Measurements from ENCODE around the gene LPA. TPM values are rescaled to one million over a fixed set of nuclear protein-coding genes. Genes with fewer than 3 reads are reported as not detected.
"Not testable (repeated sequence)": the region's sequence is repeated elsewhere in the genome, so short reads cannot be mapped to it uniquely, and the experiment has no call there.

The LPA gene
- total and polyA plus RNA-seq, 9 donors = 0.01 to 1.4 (median 0.43) TPM

- no peak overlapping the region for H3K27ac ChIP-seq
- no peak for TF ChIP-seq CTCF (IDR thresholded peaks at IDR 0.05)
- no peak for TF ChIP-seq EP300 (IDR thresholded peaks at IDR 0.05)
- no peak for TF ChIP-seq POLR2A (IDR thresholded peaks at IDR 0.05)
- no peak for DNase-seq
- WGBS, 3 donors = 93 to 96% (median 93%) methylated on average over 1 of the region's 1 CpG
- no peak overlapping the region for H3K4me3 ChIP-seq
- no peaks in the 10 kb centered on the region for H3K9me3 ChIP-seq
- H3K4me1 ChIP-seq (ENCODE audit: insufficient read depth) = peaks cover 2% of the 10 kb centered on the region
- H3K27me3 ChIP-seq = no peaks in the 10 kb centered on the region
- no peaks in the 10 kb centered on the region for H3K36me3 ChIP-seq
- intact Hi-C loops (cut with DNase I) = loop anchor here in 3 of 4 donors (2.0 to 10.0 kb wide), 2 partner anchors 78 to 670 kb away; no protein-coding TSS in a partner anchor
Observed at GRCh38 chr6:160535270-160535669, 128.8 kb downstream of the LPA start.

- peaks cover 2% of the 10 kb centered on the region for H3K4me1 ChIP-seq (ENCODE audit: insufficient read depth)
- no peak overlapping the region for H3K27ac ChIP-seq
- intact Hi-C loops (cut with DNase I) = loop anchor here in 3 of 4 donors (2.0 to 10.0 kb wide), 4 partner anchors 77 to 672 kb away; no protein-coding TSS in a partner anchor
- 3 to 5% (median 3%) methylated on average over 9 of the region's 9 CpGs for WGBS, 3 donors
- no peak overlapping the region for H3K4me3 ChIP-seq
- DNase-seq = peak; percentile 28 to 73 (median 68)
- H3K36me3 ChIP-seq = no peaks in the 10 kb centered on the region
- no peaks in the 10 kb centered on the region for H3K9me3 ChIP-seq
- peak; percentile 81 to 86 (median 85) for TF ChIP-seq CTCF (IDR thresholded peaks at IDR 0.05)
- TF ChIP-seq POLR2A (IDR thresholded peaks at IDR 0.05) = no peak
- no peaks in the 10 kb centered on the region for H3K27me3 ChIP-seq
Observed at GRCh38 chr6:160534050-160534696, 129.9 kb downstream of the LPA start.

GRCh38 chr6:160532315-160532714, 131.8 kb downstream of the LPA start:
- TF ChIP-seq CTCF (IDR thresholded peaks at IDR 0.05) (no peak), EP300 (IDR thresholded peaks at IDR 0.05) (no peak), POLR2A (IDR thresholded peaks at IDR 0.05) (no peak)
- Histone ChIP-seq H3K4me1 (ENCODE audit: insufficient read depth) (peaks cover 2% of the 10 kb centered on the region), H3K9me3 (no peaks in the 10 kb centered on the region), H3K4me3 (no peak overlapping the region), H3K36me3 (no peaks in the 10 kb centered on the region), H3K27ac (no peak overlapping the region), H3K27me3 (no peaks in the 10 kb centered on the region)
- no peak for DNase-seq
- WGBS, 3 donors = 63 to 73% (median 65%) methylated on average over 4 of the region's 4 CpGs
- intact Hi-C loops (cut with DNase I) = loop anchor here in 2 of 4 donors (5.0 to 10.0 kb wide), 3 partner anchors 445 to 670 kb away; no protein-coding TSS in a partner anchor

GRCh38 chr6:160531826-160532225, 132.2 kb downstream of the LPA start:
- Histone ChIP-seq H3K4me3 (no peak overlapping the region), H3K4me1 (ENCODE audit: insufficient read depth) (peaks cover 2% of the 10 kb centered on the region), H3K27ac (no peak overlapping the region), H3K36me3 (no peaks in the 10 kb centered on the region), H3K9me3 (no peaks in the 10 kb centered on the region), H3K27me3 (no peaks in the 10 kb centered on the region)
- no peak for TF ChIP-seq POLR2A (IDR thresholded peaks at IDR 0.05)
- no peak for TF ChIP-seq EP300 (IDR thresholded peaks at IDR 0.05)
- no peak for TF ChIP-seq CTCF (IDR thresholded peaks at IDR 0.05)
- no peak for DNase-seq
- 73 to 85% (median 78%) methylated on average over 2 of the region's 2 CpGs for WGBS, 3 donors
- intact Hi-C loops (cut with DNase I) = loop anchor here in 2 of 4 donors (5.0 to 10.0 kb wide), 3 partner anchors 445 to 670 kb away; no protein-coding TSS in a partner anchor

GRCh38 chr6:160529524-160529923, 134.6 kb downstream of the LPA start:
- H3K27ac ChIP-seq; intact Hi-C loops (cut with DNase I); H3K9me3 ChIP-seq; H3K4me3 ChIP-seq; DNase-seq; H3K27me3 ChIP-seq; H3K4me1 ChIP-seq (ENCODE audit: insufficient read depth); H3K36me3 ChIP-seq: not testable (repeated sequence)
- WGBS, 3 donors = 82 to 86% (median 85%) methylated on average over 5 of the region's 5 CpGs

Measured in ovary (tissue), 9 donors.